IMR-90 (cell line): Measurements from ENCODE around the gene PSMB4. TPM values are rescaled to one million over a fixed set of nuclear protein-coding genes. Genes with fewer than 3 reads are reported as not detected.

ENCODE experiments used
- ATAC-seq: fragments of 200-7000 bp; cut with Tn5 transposase; 2 replicates; pipeline ENCODE4 v1.9.1; 2020; ENCODE audit warnings: low read depth, mild to moderate bottlenecking, moderate library complexity
- BruUV-seq: library from RNA; stranded (reverse); fragments of 400-500 nt; replicated peaks from 2 replicates; lab custom pipeline; 2021; lab: Mats Ljungman, UMichigan
- CTCF ChIA-PET: fragments of 300-600 bp; formaldehyde crosslinking; extraction: SDS; loops from one replicate; lab custom pipeline; 2021; ENCODE audit warnings: antibody characterized with exemption; lab: Yijun Ruan, JAX
- POLR2A ChIA-PET: fragments of 300-600 bp; sonication (Branson Sonifier 250); formaldehyde crosslinking; loops from one replicate; lab custom pipeline; 2022; ENCODE audit warnings: antibody characterized with exemption; ENCODE audit not compliant: unreplicated experiment; lab: Charles Lee
- DNase-seq: peaks from one replicate; pipeline ENCODE4 v3.0.0; 2013
- H2AFZ ChIP-seq: replicated peaks from 2 replicates; pipeline ENCODE3; 2013; ENCODE audit warnings: low read length, mild to moderate bottlenecking; ENCODE audit not compliant: poor library complexity
- H2AK5ac ChIP-seq: 2 replicates; pipeline ENCODE4 v1.6.1; 2013; ENCODE audit warnings: low read depth, low read length, inconsistent platforms
- H2AK9ac ChIP-seq: replicated peaks from 2 replicates; pipeline ENCODE3; 2013; ENCODE audit warnings: mild to moderate bottlenecking, low read depth, low read length, moderate library complexity; ENCODE audit not compliant: poor library complexity
- H2BK120ac ChIP-seq: 2 replicates; pipeline ENCODE4 v1.6.1; 2013; ENCODE audit warnings: low read depth, low read length, inconsistent platforms
- H2BK15ac ChIP-seq: 3 replicates; pipeline ENCODE4 v1.6.1; 2013; ENCODE audit warnings: low read depth, low read length, inconsistent platforms
- H2BK20ac ChIP-seq: 2 replicates; pipeline ENCODE4 v1.6.1; 2013; ENCODE audit warnings: low read depth, mild to moderate bottlenecking, inconsistent platforms, low read length, moderate library complexity
- H2BK5ac ChIP-seq: 2 replicates; pipeline ENCODE4 v1.6.1; 2013; ENCODE audit warnings: mild to moderate bottlenecking, low read depth, low read length, inconsistent platforms; ENCODE audit not compliant: poor library complexity, severe bottlenecking
- H3K14ac ChIP-seq: replicated peaks from 2 replicates; pipeline ENCODE4 v1.6.1; 2013; ENCODE audit warnings: low read depth, low read length, inconsistent platforms
- H3K18ac ChIP-seq: 2 replicates; pipeline ENCODE4 v1.6.1; 2013; ENCODE audit warnings: low read depth, low read length, control low read depth
- H3K23ac ChIP-seq: 2 replicates; pipeline ENCODE4 v1.6.1; 2013; ENCODE audit warnings: low read depth, low read length, inconsistent platforms
- H3K27ac ChIP-seq: 2 replicates; pipeline ENCODE4 v1.5.1; 2013; ENCODE audit warnings: mild to moderate bottlenecking, control low read depth, low read length; ENCODE audit not compliant: insufficient read depth
- H3K27me3 ChIP-seq: 2 replicates; pipeline ENCODE4 v1.6.1; 2013; ENCODE audit warnings: low read length; ENCODE audit not compliant: control insufficient read depth, insufficient read depth
- H3K36me3 ChIP-seq: 2 replicates; pipeline ENCODE4 v1.6.1; 2013; ENCODE audit warnings: low read length, mixed read lengths; ENCODE audit not compliant: control insufficient read depth, insufficient read depth
- H3K4ac ChIP-seq: 2 replicates; pipeline ENCODE4 v1.6.1; 2013; ENCODE audit warnings: low read depth, low read length, inconsistent platforms
- H3K4me1 ChIP-seq: 2 replicates; pipeline ENCODE4 v1.6.1; 2013; ENCODE audit warnings: low read length, mixed read lengths; ENCODE audit not compliant: control insufficient read depth, insufficient read depth
- H3K4me2 ChIP-seq: 2 replicates; pipeline ENCODE4 v1.6.1; 2013; ENCODE audit warnings: low read depth, mild to moderate bottlenecking, control low read depth, low read length, moderate library complexity
- H3K4me3 ChIP-seq: 2 replicates; pipeline ENCODE4 v1.5.1; 2013; ENCODE audit warnings: low read depth, mild to moderate bottlenecking, control low read depth, low read length, moderate library complexity; ENCODE audit not compliant: insufficient read depth
- H3K56ac ChIP-seq: 2 replicates; pipeline ENCODE4 v1.6.1; 2013; ENCODE audit warnings: low read length, inconsistent platforms; ENCODE audit not compliant: insufficient read depth; ENCODE audit errors: extremely low read depth
- H3K79me1 ChIP-seq, 2 experiments: 2 replicates each; pipeline ENCODE4 v1.6.1; 2013; ENCODE audit warnings: low read length in 2 of 2, inconsistent platforms in 1 of 2, low read depth in 1 of 2
- H3K9ac ChIP-seq: 2 replicates; pipeline ENCODE4 v1.6.1; 2013; ENCODE audit warnings: low read depth, low read length, control low read depth
- H3K9me1 ChIP-seq: 2 replicates; pipeline ENCODE4 v1.6.1; 2013; ENCODE audit warnings: low read length, inconsistent platforms; ENCODE audit not compliant: insufficient read depth
- H3K9me3 ChIP-seq: 2 replicates; pipeline ENCODE4 v1.6.1; 2013; ENCODE audit warnings: low read length; ENCODE audit not compliant: control insufficient read depth, insufficient read depth
- H4K20me1 ChIP-seq: 2 replicates; pipeline ENCODE4 v1.6.1; 2013; ENCODE audit warnings: low read length, inconsistent platforms; ENCODE audit not compliant: insufficient read depth
- H4K5ac ChIP-seq: 2 replicates; pipeline ENCODE4 v1.6.1; 2013; ENCODE audit warnings: mild to moderate bottlenecking, low read depth, low read length, control low read depth
- H4K8ac ChIP-seq, 2 experiments: 2 replicates each; pipeline ENCODE4 v1.6.1; 2013; ENCODE audit warnings: low read depth in 2 of 2, low read length in 2 of 2, control low read depth in 1 of 2, inconsistent platforms in 1 of 2
- H4K91ac ChIP-seq: 2 replicates; pipeline ENCODE4 v1.6.1; 2013; ENCODE audit warnings: low read depth, low read length, inconsistent platforms; ENCODE audit not compliant: insufficient read depth
- BHLHE40 ChIP-seq: fragments of 150-350 bp; IDR thresholded peaks from 2 replicates; pipeline ENCODE4 v1.6.1; 2016; ENCODE audit warnings: mild to moderate bottlenecking, low read depth, low read length
- CTCF ChIP-seq: conservative IDR thresholded peaks from 2 replicates; pipeline ENCODE4 v1.5.1; 2012; ENCODE audit warnings: mild to moderate bottlenecking, low read depth, low read length, improper control_type of control experiment
- POLR2A ChIP-seq: IDR thresholded peaks from 2 replicates; pipeline ENCODE4 v1.6.1; 2012; ENCODE audit warnings: mild to moderate bottlenecking, low read depth, low read length
- WGBS, 2 experiments: methylation state at CpG; one replicate each; pipeline versions ENCODE4 v1.1.5 to v1.1.7; 2013; ENCODE audit warnings: missing lambda C conversion rate in 2 of 2; ENCODE audit not compliant: insufficient read length in 1 of 2; ENCODE audit errors: extremely low coverage in 2 of 2; 5-methylcytosine and 5-hydroxymethylcytosine counted together
- dilution Hi-C: fragments of 300-500 bp; cut with HindIII; formaldehyde crosslinking; loops from one replicate; pipeline ENCODE4 v1.14.3; 2018; ENCODE audit warnings: low sequenced_read_pairs; ENCODE audit not compliant: unreplicated experiment
- in situ Hi-C: fragments of 300-500 bp; cut with MboI; formaldehyde crosslinking; loops from 3 replicates; pipeline ENCODE4 v1.14.3; 2019; ENCODE audit warnings: low sequenced_read_pairs, inconsistent platforms, mixed read lengths
- intact Hi-C: fragments of 100-400 bp; cut with micrococcal nuclease; formaldehyde crosslinking; loops from 2 replicates; pipeline ENCODE4 v1.10.0; 2022
- polyA plus RNA-seq, 3 experiments: library from polyadenylated mRNA; depleted of rRNA; stranded (reverse); fragments of >200 nt; gene quantifications; 2 replicates each; pipeline ENCODE4 v1.2.3, GENCODE V29; 2012; ENCODE audit warnings: low replicate concordance in 1 of 3
- total RNA-seq: library from RNA; depleted of rRNA; stranded (reverse); fragments of >200 nt; gene quantifications from 2 replicates; pipeline ENCODE4 v1.2.3, GENCODE V29; 2012
- TF ChIP-seq, protein P1 (sequence below): fragments of 150-350 bp; IDR thresholded peaks from 2 replicates; pipeline ENCODE4 v1.6.1; 2016; ENCODE audit warnings: low read depth, mild to moderate bottlenecking, low read length, moderate library complexity, borderline replicate concordance

PSMB4 gene
- total and polyA plus RNA-seq, 2 of the 4 experiments (the other 2 are of a cell fraction), result 457 to 565 TPM

- no TSS peak for BruUV-seq
- TF ChIP-seq POLR2A, result no peak
- TF ChIP-seq, protein P1, sequence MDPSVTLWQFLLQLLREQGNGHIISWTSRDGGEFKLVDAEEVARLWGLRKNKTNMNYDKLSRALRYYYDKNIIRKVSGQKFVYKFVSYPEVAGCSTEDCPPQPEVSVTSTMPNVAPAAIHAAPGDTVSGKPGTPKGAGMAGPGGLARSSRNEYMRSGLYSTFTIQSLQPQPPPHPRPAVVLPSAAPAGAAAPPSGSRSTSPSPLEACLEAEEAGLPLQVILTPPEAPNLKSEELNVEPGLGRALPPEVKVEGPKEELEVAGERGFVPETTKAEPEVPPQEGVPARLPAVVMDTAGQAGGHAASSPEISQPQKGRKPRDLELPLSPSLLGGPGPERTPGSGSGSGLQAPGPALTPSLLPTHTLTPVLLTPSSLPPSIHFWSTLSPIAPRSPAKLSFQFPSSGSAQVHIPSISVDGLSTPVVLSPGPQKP, result no peak
- no peak for TF ChIP-seq BHLHE40
- no peak for TF ChIP-seq CTCF
- Histone ChIP-seq H2BK120ac (no peak overlapping the region), H3K27me3 (no peaks in the 10 kb centered on the region), H2BK5ac (no peak overlapping the region), H3K9me1 (peaks cover 14% of the 10 kb centered on the region), H3K4ac (no peak overlapping the region), H3K9me3 (no peaks in the 10 kb centered on the region), H3K18ac (no peak overlapping the region), H2BK15ac (no peak overlapping the region), H3K4me1 (peaks cover 14% of the 10 kb centered on the region), H3K14ac (no peak overlapping the region), H2BK20ac (no peak overlapping the region), H3K27ac (no peak overlapping the region), H2AFZ (no peak overlapping the region), H3K9ac (no peak overlapping the region), H4K5ac (no peak overlapping the region), H3K79me1 (peaks cover 0 to 10% of the 10 kb centered on the region in 2 experiments; a peak in 1 of 4 replicates), H4K8ac (no peak overlapping the region), H4K20me1 (no peaks in the 10 kb centered on the region), H2AK5ac (no peak overlapping the region), H3K36me3 (peaks cover 28% of the 10 kb centered on the region), H3K56ac (no peak overlapping the region), H4K91ac (no peak overlapping the region), H2AK9ac (no peak overlapping the region), H3K4me2 (no peak overlapping the region), H3K4me3 (no peak overlapping the region), H3K23ac (no peak overlapping the region)
- CTCF ChIA-PET, result interaction anchor here (0.7 kb wide), 1 partner anchor 29 kb away, joined by 4 read pairs; no protein-coding TSS in a partner anchor
- WGBS, 2 experiments, result 100% methylated on average over 3 of the region's 15 CpGs; no CpG with 5 or more reads in 1 of the 2 experiments
- no peak for ATAC-seq
- dilution Hi-C loops (no loop called here), intact Hi-C loops (no loop called here), in situ Hi-C loops (no loop called here)
- no peak for DNase-seq
- POLR2A ChIA-PET, result no interaction called here
Observed at GRCh38 chr1:151369621-151370048, 29.7 kb upstream of the PSMB4 start.
